Ovary (tissue), 9 donors: ENCODE data around the gene CGB8. TPM values are rescaled to one million over a fixed set of nuclear protein-coding genes. Genes with fewer than 3 reads are reported as not detected.
"Not testable (repeated sequence)": the region's sequence is repeated elsewhere in the genome, so short reads cannot be mapped to it uniquely, and the experiment has no call there.

Experiments used
- DNase-seq, 5 donors: peaks; one replicate each; pipeline ENCODE4 v3.0.0-alpha.2; 2019 to 2020
- H3K27ac ChIP-seq, 2 donors: fragments of 200-600 bp; one replicate each; pipeline versions ENCODE4 v1.5.1 to v1.8.0; 2019 to 2022
- H3K27me3 ChIP-seq: fragments of 200-600 bp; one replicate; pipeline ENCODE4 v1.8.0; 2022
- H3K36me3 ChIP-seq: fragments of 200-600 bp; sonication (generic); one replicate; pipeline ENCODE4 v1.5.1; 2019
- H3K4me1 ChIP-seq: one replicate; pipeline ENCODE4 v1.8.1; 2013; ENCODE audit warnings: mild to moderate bottlenecking, moderate library complexity; ENCODE audit not compliant: insufficient read depth
- H3K4me3 ChIP-seq: fragments of 200-600 bp; sonication (generic); one replicate; pipeline ENCODE4 v1.5.1; 2017
- H3K9me3 ChIP-seq, 2 donors: fragments of 200-600 bp in 1 of 2; sonication (generic) in 1 of 2; one replicate each; pipeline versions ENCODE4 v1.5.1 to v1.8.1; 2013 to 2019; ENCODE audit warnings: mild to moderate bottlenecking in 1 of 2, moderate library complexity in 1 of 2
- CTCF ChIP-seq, 3 donors: fragments of 450-650 bp in 2 of 3; fragments of 200-600 bp in 1 of 3; IDR thresholded peaks; one replicate each; pipeline versions ENCODE4 v1.5.1 to v1.8.0; 2016 to 2022; ENCODE audit warnings: antibody characterized with exemption in 3 of 3, mild to moderate bottlenecking in 1 of 3
- EP300 ChIP-seq: sonication (generic); formaldehyde crosslinking; IDR thresholded peaks from one replicate; pipeline ENCODE4 v1.6.1; 2017; ENCODE audit warnings: antibody characterized with exemption
- POLR2A ChIP-seq: fragments of 450-650 bp; IDR thresholded peaks from one replicate; pipeline ENCODE4 v1.6.1; 2017; ENCODE audit warnings: antibody characterized with exemption, mild to moderate bottlenecking, moderate library complexity
- WGBS, 3 donors: extraction: QIAGEN DNeasy Blood & Tissue Kit in 1 of 3; methylation state at CpG; one replicate each; pipeline versions ENCODE4 v1.1.5 to v1.1.7; 2013 to 2017; 5-methylcytosine and 5-hydroxymethylcytosine counted together
- intact Hi-C, 4 donors: fragments of 100-400 bp; cut with DNase I; formaldehyde crosslinking; loops; one replicate each; pipeline versions ENCODE4 v1.11.0 to v1.15.1; 2022 to 2023
- polyA plus RNA-seq, 2 donors: library from polyadenylated mRNA; stranded (reverse); fragments of 200-250 nt in 1 of 2; fragments of 350-450 nt in 1 of 2; fragmentation: Illumina TruSeq in 1 of 2; extraction: RNeasy Lipid Tissue Mini Kit (QIAGEN cat#74804) in 1 of 2; gene quantifications; one replicate each; pipeline ENCODE4 v1.2.3, GENCODE V29; 2013 to 2014
- total RNA-seq, 7 donors: library from RNA; depleted of rRNA in 2 of 7; stranded (reverse); fragments of >200 nt in 2 of 7; fragmentation: NEBNext Ultra II Directional in 3 of 7; extraction: Animal tissue kit (Norgen Biotek cat#: 25700) in 3 of 7; gene quantifications; one replicate each; pipeline versions ENCODE4 v1.1.0 to v1.2.4, GENCODE V29; 2016 to 2023
- donor health status: DM: no; HTN: no; CAD: no; lungs with moderate emphysema.
- donor health status: DM: no; HTN: no; CAD: no.
- donor health status: Bipolar disorder and iron deficiency.
- donor health status: DM: yes; HTN: yes; CAD: no.
- donor health status: DM: no; HTN: no; CAD: no.
- donor health status: DM: yes; HTN: yes; CAD: no.

Gene CGB8
- total and polyA plus RNA-seq, 9 donors: 0.46 TPM; not detected in 8

GRCh38 chr19:49084206-49085019 is 35.5 kb upstream of the CGB8 start:
- Histone ChIP-seq H3K4me1 (peaks cover 10% of the 10 kb centered on the region), H3K9me3 (no peaks in the 10 kb centered on the region), H3K4me3 (peak overlapping the region; percentile 63), H3K27ac (peak overlapping the region; percentile 79 to 81), H3K27me3 (no peaks in the 10 kb centered on the region), H3K36me3 (no peaks in the 10 kb centered on the region)
- WGBS, 3 donors: 62 to 68% (median 66%) methylated on average over 26 of the region's 26 CpGs
- intact Hi-C loops: no loop called here
- TF ChIP-seq EP300 (no peak), CTCF (IDR thresholded peaks at IDR 0.05) (no peak), POLR2A (no peak)
- peak in 2 of 5 donors; percentile 21 to 46 for DNase-seq

- Histone ChIP-seq H3K36me3 (no peaks in the 10 kb centered on the region), H3K4me1 (peaks cover 3% of the 10 kb centered on the region), H3K4me3 (no peak overlapping the region), H3K9me3 (no peaks in the 10 kb centered on the region), H3K27me3 (no peaks in the 10 kb centered on the region), H3K27ac (no peak overlapping the region)
- WGBS, 3 donors: 56 to 79% (median 65%) methylated on average over 1 of the region's 1 CpG
- DNase-seq: no peak
- intact Hi-C loops: no loop called here
- no peak for TF ChIP-seq POLR2A
- no peak for TF ChIP-seq CTCF (IDR thresholded peaks at IDR 0.05)
- no peak for TF ChIP-seq EP300
These were observed 32.4 kb upstream of the CGB8 start for GRCh38 chr19:49081273-49081672.

- Histone ChIP-seq H3K9me3 (no peaks in the 10 kb centered on the region), H3K27ac (no peak overlapping the region), H3K27me3 (no peaks in the 10 kb centered on the region), H3K4me3 (no peak overlapping the region), H3K4me1 (peaks cover 2% of the 10 kb centered on the region), H3K36me3 (no peaks in the 10 kb centered on the region)
- intact Hi-C loops: no loop called here
- TF ChIP-seq CTCF (IDR thresholded peaks at IDR 0.05) (no peak), EP300 (no peak), POLR2A (no peak)
- no peak for DNase-seq
- WGBS, 3 donors: 76 to 85% (median 77%) methylated on average over 4 of the region's 4 CpGs
These were observed 31.5 kb upstream of the CGB8 start for GRCh38 chr19:49080392-49080791.

- H3K27ac ChIP-seq, H3K36me3 ChIP-seq, H3K4me1 ChIP-seq, H3K9me3 ChIP-seq, H3K4me3 ChIP-seq, H3K27me3 ChIP-seq, intact Hi-C loops: not testable (repeated sequence)
- TF ChIP-seq CTCF (IDR thresholded peaks at IDR 0.05): peak in 2 of 3 donors; percentile 33 to 57
- peak; percentile 45 to 69 (median 61) for DNase-seq
- 18 to 20% (median 20%) methylated on average over 9 of the region's 9 CpGs for WGBS, 3 donors
These were observed 26.0 kb upstream of the CGB8 start for GRCh38 chr19:49074869-49075268.
